GM15510 (cell line): Measurements from ENCODE around the gene SLC30A5.

Source experiments
- POLR2A ChIP-seq: IDR thresholded peaks from 3 replicates; pipeline ENCODE4 v1.6.1; 2011; ENCODE audit warnings: borderline replicate concordance; ENCODE audit not compliant: insufficient read length; ENCODE audit errors: extremely low read depth

SLC30A5 gene

DNA sequence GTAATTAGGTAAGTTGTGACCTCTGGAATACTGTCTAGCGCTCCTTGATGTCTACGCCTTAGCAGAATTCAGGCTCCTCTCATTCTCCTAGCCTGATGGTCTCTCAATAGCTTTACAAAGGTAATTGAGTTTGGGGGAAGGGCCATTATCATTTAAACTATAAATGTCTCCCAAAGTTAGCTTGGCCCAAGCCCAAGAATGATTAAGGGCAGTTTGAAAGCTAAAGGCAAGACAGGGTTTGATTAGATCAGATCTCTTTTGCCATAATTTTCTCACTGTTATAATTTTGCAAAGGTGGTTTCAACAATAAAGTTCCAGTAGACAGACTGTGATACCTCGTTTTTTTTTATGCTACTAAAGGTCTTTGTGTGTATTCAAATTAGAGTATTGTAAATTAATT lies 3.7 kb upstream of the SLC30A5 start:
- no peak for TF ChIP-seq POLR2A

DNA sequence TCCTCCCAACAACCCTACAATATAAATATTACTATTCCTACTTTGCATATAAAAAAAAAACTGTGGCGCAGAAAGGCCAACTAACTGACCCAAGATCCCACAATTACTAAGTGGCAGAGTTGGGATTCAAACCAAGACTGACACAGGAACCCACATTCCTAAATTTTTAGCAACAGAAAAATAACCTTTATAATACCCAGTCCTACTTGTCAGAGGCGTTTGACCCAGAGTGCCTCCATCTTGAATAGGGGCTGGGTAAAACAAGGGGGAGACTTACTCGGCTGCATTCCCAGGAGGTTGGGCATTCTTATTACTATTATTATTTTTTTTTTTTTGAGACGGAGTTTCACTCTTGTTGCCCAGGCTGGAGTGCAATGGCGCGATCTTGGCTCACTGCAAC lies 2.0 kb upstream of the SLC30A5 start:
- TF ChIP-seq POLR2A, result no peak

DNA sequence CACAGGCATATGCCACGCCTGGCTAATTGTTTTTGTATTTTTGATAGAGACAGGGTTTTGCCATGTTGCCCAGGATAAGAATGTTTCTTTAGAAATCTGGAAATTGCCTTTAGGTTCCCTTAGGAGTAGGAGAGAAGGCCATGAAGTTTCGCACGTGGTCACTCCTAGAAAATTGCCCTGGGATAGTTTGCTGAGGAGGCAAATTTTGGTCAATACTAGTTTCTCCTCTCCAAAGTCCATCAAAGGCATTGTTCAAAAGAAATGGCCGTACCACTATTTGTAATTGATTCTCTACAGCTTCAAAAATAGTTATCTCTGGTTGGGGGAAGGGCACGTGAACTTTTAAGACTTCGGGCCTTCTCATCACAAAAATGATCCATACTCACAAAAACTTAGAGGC lies 845 bp upstream of the SLC30A5 start:
- TF ChIP-seq POLR2A, result no peak

DNA sequence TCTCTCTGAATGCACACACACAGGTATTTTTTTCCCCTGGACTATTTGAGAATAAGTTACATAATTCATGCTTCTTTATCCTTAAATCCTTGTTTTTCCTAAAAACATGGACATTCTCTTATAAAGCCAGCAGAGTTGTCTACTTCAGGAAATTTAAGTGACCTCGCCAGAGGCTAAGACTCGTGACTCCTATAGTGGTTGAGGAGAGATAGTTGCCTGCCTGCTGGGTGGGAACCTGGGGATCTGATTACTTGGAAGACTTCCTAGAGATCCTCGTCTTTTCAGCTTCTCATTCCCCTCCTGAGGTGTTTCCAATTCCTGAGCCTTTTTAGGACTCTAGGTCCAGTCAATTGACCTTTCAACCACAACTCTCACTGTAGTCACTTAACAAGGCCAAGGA lies 5.5 kb downstream of the SLC30A5 start:
- TF ChIP-seq POLR2A, result no peak

DNA sequence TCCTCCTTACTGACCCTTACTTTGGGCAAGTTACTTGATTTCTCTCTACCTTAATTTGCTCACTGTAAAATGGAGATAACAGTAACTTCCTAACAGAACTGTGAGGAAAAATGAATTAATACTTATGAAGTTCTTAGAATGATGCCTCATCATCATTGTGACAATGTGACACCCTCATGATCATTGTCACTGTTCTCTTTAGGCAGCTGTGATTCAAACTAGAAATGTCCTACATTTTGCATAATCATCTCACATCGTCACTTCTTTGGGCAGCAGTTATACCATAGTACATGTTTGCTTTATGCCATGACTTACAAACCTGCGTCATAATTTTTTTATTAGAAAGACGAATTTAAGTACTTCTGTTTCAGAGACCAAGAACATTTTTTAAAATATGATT lies 9.7 kb downstream of the SLC30A5 start:
- TF ChIP-seq POLR2A, result no peak

DNA sequence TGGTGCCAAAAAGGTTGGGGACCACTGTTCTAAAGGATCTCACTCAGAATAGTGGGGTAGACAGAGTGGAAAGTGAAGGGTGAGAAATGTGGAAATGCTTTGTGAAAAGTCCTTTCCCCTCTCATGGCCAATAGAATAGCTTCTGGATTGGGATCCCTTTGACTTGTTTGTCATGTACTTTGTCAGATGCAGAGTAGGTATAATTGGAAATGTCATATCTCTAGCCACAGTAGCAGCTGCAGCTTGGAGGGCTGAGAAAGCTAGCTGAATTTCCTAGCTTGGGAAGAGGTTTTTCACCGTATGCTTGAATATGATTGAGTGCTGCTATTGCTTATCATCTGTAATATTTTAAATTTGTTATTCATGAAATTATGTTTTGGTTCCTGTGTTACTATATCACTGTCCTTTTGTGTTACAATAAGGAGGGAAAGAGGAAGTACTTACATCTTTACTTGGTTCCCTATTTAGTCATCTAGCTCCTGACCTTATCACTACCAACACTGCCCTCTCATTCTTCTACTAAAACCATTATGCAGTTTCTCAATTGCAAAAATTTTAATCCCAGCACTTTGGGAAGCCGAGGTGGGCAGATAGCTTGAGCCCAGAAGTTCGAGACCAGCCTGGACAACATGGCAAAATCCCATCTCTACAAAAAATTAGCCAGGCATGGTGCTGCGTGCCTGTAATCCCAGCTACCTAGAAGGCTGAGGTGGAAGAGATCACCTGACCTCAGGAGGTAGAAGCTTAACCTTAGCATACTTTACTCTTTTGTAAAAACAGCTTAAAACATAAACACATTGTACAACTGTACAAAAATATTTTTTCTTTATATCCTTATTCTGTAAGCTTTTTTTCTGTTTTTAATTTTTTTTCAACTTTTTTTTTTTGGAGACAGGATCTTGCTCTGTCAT lies 12.4 kb downstream of the SLC30A5 start:
- no peak for TF ChIP-seq POLR2A

DNA sequence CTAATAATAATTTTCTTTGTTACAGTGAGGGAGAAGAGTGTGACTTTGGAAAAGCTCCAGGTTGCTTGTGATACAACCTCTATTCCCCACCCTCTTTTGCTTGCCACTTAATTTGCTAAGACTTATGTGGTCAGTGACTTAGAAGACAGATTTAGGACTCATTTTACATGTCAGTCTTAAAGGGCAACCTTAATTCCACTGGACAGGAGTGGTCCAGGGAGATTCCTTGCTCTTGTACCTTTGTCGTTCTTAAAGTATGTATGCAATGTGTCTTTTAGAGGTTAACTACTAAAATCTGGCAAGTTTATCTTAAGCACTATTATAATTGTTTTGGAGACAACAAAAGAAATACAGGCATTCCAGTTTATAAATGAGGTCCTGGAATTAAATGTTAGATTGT lies 20.0 kb downstream of the SLC30A5 start:
- TF ChIP-seq POLR2A, result no peak

DNA sequence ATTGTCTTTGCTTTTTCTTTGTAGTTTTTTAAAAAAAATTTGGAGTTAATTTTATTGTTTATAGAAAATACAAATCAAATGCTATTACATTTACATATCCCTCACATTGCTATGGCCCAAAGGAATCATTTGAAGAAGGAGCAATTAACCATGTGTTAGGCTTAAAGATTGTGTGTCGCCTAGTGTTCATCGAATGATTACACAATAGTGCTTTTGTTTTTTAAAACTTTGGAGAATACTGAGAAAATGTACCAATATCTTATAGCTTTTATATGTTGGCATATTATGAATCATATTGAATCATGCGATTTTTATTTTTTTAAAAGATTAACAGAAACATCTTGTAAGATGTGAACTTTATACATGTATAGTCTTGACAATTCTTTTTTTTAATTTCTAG lies 21.7 kb downstream of the SLC30A5 start:
- TF ChIP-seq POLR2A, result no peak

DNA sequence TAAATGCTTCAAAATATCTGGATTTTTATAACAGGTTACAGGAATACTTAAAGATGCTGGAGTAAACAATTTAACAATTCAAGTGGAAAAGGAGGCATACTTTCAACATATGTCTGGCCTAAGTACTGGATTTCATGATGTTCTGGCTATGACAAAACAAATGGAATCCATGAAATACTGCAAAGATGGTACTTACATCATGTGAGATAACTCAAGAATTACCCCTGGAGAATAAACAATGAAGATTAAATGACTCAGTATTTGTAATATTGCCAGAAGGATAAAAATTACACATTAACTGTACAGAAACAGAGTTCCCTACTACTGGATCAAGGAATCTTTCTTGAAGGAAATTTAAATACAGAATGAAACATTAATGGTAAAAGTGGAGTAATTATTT lies 35.6 kb downstream of the SLC30A5 start:
- no peak for TF ChIP-seq POLR2A

DNA sequence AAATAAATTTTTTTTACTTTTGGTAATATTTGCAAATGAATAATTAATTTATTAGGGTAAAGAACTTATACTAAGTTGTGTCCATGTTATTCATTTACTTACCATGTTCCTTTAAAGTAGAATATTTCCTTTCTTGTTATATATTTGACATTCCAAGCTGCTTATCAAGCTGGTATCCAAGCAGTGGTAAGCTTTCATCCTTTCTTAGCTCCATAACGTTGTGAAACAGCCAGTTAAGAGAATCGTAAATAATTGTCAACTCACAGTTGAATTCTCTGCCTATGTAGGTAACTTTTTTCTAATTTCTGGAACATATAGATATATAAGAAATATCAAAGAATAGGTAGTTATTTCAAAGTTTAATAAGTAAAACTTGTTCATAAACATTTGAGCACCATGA lies 36.4 kb downstream of the SLC30A5 start:
- no peak for TF ChIP-seq POLR2A

DNA sequence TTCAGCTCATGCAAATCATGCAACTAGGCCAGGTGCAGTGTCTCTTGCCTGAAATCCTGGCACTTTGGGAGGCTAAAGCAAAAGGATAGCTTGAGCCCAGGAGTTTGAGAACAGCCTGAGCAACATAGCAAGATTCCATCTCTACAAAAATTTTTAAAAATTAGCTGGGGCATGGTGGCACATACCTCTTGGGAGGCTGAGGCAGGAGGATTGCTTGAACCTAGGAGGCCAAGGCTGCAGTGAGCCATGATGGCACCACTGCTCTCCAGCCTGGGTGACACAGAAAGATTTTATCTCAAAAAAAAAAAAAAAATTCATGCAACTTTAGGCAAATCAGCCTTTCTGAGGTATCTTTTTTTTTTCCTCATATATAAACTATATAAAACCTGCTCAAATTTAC lies 37.5 kb downstream of the SLC30A5 start:
- no peak for TF ChIP-seq POLR2A

DNA sequence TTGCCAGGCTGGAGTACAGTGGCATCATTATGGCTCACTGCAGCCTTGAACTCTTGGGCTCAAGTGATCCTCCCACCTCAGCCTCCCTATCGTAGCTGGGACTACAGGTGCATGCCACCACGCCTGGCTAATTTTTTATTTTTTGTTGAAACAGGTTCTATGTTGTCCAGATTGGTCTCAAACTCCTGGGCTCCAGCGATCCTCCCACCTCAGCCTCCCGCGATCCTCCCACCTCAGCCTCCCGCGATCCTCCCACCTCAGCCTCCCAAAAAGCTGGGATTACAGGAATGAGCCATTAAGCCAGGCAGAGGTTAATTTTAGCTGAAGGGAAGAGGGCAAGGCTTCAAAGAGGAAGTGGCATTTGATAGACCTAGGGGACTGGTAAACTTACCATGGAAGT lies 40.3 kb downstream of the SLC30A5 start:
- no peak for TF ChIP-seq POLR2A

DNA sequence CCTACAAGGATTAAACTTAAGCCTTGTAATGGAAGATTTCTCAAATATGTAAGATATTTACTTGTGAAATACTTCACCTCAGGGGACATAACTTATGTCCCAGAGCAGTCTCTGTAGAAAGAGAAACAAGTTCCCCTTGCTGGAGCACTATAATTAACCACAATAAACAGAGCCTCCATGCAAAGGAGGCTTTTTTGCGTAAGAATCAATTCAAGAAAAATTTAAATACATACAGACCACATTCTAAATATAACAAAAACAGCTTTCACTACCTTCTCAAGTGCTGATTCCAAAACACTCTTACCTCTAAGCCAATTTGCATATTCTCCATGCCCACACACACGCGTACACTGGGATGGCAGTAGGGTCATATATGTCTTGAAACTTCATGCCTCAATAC lies 42.5 kb downstream of the SLC30A5 start:
- TF ChIP-seq POLR2A, result no peak

DNA sequence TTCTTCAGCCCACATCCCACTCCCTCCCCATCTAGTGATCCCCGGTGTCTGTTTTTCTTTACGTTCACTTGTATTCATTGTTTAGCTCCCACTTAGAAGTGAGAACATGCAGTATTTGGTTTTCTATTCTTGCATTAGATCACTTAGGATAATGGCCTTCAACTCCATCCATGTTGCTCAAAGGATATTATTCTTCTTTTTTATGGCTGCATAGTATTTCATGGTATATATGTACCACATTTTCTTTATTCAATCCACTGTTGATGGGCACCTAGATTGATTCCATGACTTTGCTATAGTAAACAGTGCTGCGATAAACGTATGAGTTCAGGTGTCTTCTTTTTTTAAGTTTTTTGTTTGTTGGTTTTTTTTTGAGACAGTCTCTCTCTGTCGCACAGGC lies 44.0 kb downstream of the SLC30A5 start:
- no peak for TF ChIP-seq POLR2A

DNA sequence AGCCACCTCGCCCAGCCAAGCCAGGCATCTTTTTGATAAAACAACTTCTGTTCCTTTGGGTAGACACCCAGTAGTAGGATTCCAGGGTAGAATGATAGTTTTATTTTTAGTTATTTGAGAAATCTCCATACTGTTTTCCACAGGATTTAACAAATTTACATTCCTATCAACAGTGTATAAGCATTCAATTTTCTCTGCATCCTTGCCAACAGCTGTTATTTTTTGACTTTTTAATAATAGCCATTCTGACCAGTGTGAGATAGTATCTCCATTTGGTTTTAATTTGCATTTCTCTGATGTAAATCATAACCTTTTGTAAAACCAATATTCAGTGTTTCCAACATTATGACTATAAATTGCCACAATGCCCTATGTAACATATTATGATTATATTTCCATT lies 45.0 kb downstream of the SLC30A5 start:
- TF ChIP-seq POLR2A, result no peak

DNA sequence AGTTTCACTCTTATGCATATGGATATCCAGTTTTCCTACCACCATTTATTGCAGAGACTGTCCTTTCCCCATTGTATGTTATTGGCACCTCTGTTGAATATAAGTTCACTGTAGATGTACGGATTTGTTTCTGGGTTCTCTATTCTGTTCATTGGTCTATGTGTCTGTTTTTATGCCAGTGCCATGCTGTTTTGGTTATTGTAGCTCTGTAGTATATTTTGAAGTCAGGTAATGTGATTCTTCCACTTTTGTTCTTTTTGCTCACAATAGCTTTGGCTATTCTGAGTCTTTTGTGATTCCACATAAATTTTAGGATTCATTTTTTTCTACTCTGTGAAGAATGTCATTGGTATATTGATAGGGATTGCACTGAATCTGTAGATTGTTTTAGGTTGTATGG lies 47.0 kb downstream of the SLC30A5 start:
- no peak for TF ChIP-seq POLR2A

DNA sequence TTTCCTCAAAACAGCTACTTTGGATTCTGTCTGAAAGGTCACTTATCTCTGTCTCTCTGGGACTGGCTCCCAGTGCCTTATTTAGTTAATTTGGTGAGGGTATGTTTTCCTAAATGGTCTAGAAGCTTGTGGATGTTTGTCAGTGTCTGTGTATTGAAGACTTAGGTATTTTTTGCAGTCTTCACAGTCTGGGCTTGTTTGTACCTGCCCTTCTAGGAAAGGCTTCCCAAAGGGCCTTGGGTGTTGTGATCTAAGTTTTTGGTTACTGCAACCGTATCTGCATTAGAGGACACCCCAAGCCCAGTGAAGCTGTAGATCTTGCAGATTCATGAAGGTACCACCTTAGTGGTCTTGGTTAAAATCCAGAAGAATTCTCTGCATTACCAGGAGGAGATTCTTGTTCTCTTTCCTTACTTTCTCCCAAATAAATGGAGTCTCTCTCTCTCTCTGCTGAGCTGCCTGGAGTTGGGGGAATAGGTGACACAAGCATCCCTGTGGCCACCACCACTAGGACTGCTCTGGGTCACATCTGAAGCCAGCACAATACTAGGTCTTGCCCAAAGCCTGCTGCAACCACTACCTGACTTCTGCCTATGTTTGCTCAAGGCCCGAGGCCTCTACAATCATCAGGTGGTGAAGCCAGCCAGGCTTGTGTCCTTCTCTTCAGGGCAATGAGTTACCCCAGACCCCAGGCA lies 55.3 kb downstream of the SLC30A5 start:
- TF ChIP-seq POLR2A, result no peak

DNA sequence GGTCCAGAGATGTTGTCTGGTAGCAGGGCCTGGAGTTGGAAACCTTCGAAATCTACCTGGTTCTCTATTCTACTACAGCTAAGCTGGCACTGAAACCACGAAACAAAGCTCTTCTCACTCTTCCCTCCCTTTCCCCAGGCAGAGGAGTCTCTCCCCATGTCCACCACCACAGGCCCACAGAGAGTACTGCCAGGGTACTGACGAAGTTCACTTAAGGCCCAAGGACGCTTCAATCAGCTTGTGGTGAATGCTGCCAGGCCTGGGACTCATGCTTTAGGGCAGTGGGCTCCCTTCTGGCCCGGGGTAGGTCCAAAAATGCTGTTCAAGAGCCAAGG lies 55.8 kb downstream of the SLC30A5 start:
- TF ChIP-seq POLR2A, result no peak
